HCT116 (cell line): Measurements from ENCODE around the gene EVL. TPM values are rescaled to one million over a fixed set of nuclear protein-coding genes. Genes with fewer than 3 reads are reported as not detected.

Experiments used
- ATAC-seq: fragments of 200-7000 bp; cut with Tn5 transposase; 2 replicates; pipeline ENCODE4 v1.9.1; 2020; ENCODE audit warnings: mild to moderate bottlenecking, moderate library complexity
- BruUV-seq: library from RNA; stranded (reverse); fragments of 400-500 nt; replicated peaks from 2 replicates; lab custom pipeline; 2021; lab: Mats Ljungman, UMichigan
- CTCF ChIA-PET: fragments of 300-600 bp; sonication (Branson Sonifier 250); formaldehyde crosslinking; loops from one replicate; lab custom pipeline; 2021; ENCODE audit warnings: antibody characterized with exemption; lab: Charles Lee
- POLR2A ChIA-PET: fragments of 300-600, 350-600 bp; sonication (Branson Sonifier 250); formaldehyde crosslinking; loops from one replicate; lab custom pipeline; 2021; ENCODE audit warnings: antibody characterized with exemption; lab: Charles Lee
- RAD21 ChIA-PET, 2 experiments: fragments of 300-600 bp; sonication (Branson Sonifier 250); formaldehyde crosslinking; loops; one replicate each; lab custom pipeline; 2023; ENCODE audit warnings: low total read pairs in 2 of 2; ENCODE audit not compliant: uncharacterized antibody in 2 of 2, unreplicated experiment in 2 of 2, low non-redundant PET in 1 of 2; lab: Charles Lee
- DNase-seq: peaks from one replicate; pipeline ENCODE4 v3.0.0-alpha.2; 2010; ENCODE audit warnings: low read depth, low spot score
- H2AFZ ChIP-seq: fragments of 200-600 bp; shearing (Covaris generic), sonication (generic); 2 replicates; pipeline ENCODE4 v1.6.1; 2017; ENCODE audit warnings: low read depth, mixed run types, mixed read lengths, antibody characterized with exemption, low read length; ENCODE audit not compliant: poor library complexity, severe bottlenecking
- H3K27ac ChIP-seq: 2 replicates; pipeline ENCODE4 v1.5.1; 2012; ENCODE audit warnings: low read depth, low read length
- H3K27me3 ChIP-seq: fragments of 200-600 bp; sonication (generic); 2 replicates; pipeline ENCODE4 v1.6.1; 2016; ENCODE audit warnings: mixed run types, low read length, mixed read lengths; ENCODE audit not compliant: insufficient read depth
- H3K36me3 ChIP-seq, 2 experiments: fragments of 200-500 bp in 1 of 2; fragments of 200-600 bp in 1 of 2; sonication (Bioruptor generic) in 1 of 2; sonication (generic) in 1 of 2; 2 replicates each; pipeline versions ENCODE4 v1.5.1 to v1.6.1; 2014 to 2016; ENCODE audit warnings: low read length in 2 of 2, inconsistent platforms in 1 of 2, mixed read lengths in 1 of 2, mixed run types in 1 of 2; ENCODE audit not compliant: insufficient read depth in 2 of 2, control insufficient read depth in 1 of 2
- H3K4me1 ChIP-seq, 2 experiments: fragments of 200-600 bp in 1 of 2; sonication (generic) in 1 of 2; 2 replicates each; pipeline versions ENCODE4 v1.5.1 to v1.6.1; 2012 to 2017; ENCODE audit warnings: low read length in 2 of 2, inconsistent platforms in 1 of 2, mild to moderate bottlenecking in 1 of 2, mixed read lengths in 1 of 2, mixed run types in 1 of 2, moderate library complexity in 1 of 2; ENCODE audit not compliant: insufficient read depth in 2 of 2, control insufficient read depth in 1 of 2
- H3K4me2 ChIP-seq: fragments of 200-600 bp; sonication (generic); 2 replicates; pipeline ENCODE4 v1.6.1; 2017; ENCODE audit warnings: mixed run types, low read length, mixed read lengths
- H3K4me3 ChIP-seq, 2 experiments: fragments of 200-600 bp in 1 of 2; sonication (generic) in 1 of 2; replicated peaks in 1 of 2; 2 replicates each; pipeline ENCODE4 v1.5.1; 2011 to 2016; ENCODE audit warnings: low read length in 2 of 2, control low read depth in 1 of 2, low read depth in 1 of 2, mild to moderate bottlenecking in 1 of 2, mixed read lengths in 1 of 2, mixed run types in 1 of 2
- H3K79me2 ChIP-seq: fragments of 200-600 bp; sonication (generic); 2 replicates; pipeline ENCODE4 v1.6.1; 2017; ENCODE audit warnings: mild to moderate bottlenecking, mixed run types, low read length, moderate library complexity, mixed read lengths; ENCODE audit not compliant: insufficient read depth
- H3K9ac ChIP-seq: fragments of 200-600 bp; sonication (generic); 2 replicates; pipeline ENCODE4 v1.6.1; 2016; ENCODE audit warnings: low read length, mixed read lengths
- H3K9me2 ChIP-seq: fragments of 200-600 bp; sonication (generic), shearing (Covaris generic); 2 replicates; pipeline ENCODE4 v1.6.1; 2017; ENCODE audit warnings: mixed run types, mild to moderate bottlenecking, moderate library complexity; ENCODE audit not compliant: insufficient read depth
- H3K9me3 ChIP-seq, 2 experiments: fragments of 200-500 bp in 1 of 2; fragments of 200-600 bp in 1 of 2; sonication (Bioruptor generic) in 1 of 2; sonication (generic) in 1 of 2; 2 replicates each; pipeline ENCODE4 v1.6.1; 2014 to 2017; ENCODE audit warnings: low read length in 2 of 2, mixed read lengths in 2 of 2, inconsistent platforms in 1 of 2, low read depth in 1 of 2, mild to moderate bottlenecking in 1 of 2, mixed run types in 1 of 2, moderate library complexity in 1 of 2; ENCODE audit not compliant: control insufficient read depth in 1 of 2, insufficient read depth in 1 of 2
- H4K20me1 ChIP-seq: fragments of 200-600 bp; sonication (generic), shearing (Covaris generic); 2 replicates; pipeline ENCODE4 v1.6.1; 2017; ENCODE audit warnings: mixed run types, mild to moderate bottlenecking, moderate library complexity; ENCODE audit not compliant: insufficient read depth
- ATF3 ChIP-seq: IDR thresholded peaks from 2 replicates; pipeline ENCODE4 v1.6.1; 2012
- ELF1 ChIP-seq: IDR thresholded peaks from 2 replicates; pipeline ENCODE4 v1.6.1; 2012; ENCODE audit warnings: low read depth, borderline replicate concordance
- intact Hi-C: fragments of 100-400 bp; cut with micrococcal nuclease; formaldehyde crosslinking; loops from 2 replicates; pipeline ENCODE4 v1.10.0; 2022
- total RNA-seq: library from RNA; stranded (reverse); gene quantifications from one replicate; pipeline ENCODE4 v1.2.1, GENCODE V29; 2021; ENCODE audit not compliant: unreplicated experiment
- TF ChIP-seq, protein P1 (sequence below): IDR thresholded peaks from 2 replicates; pipeline ENCODE4 v1.6.1; 2012; ENCODE audit warnings: low read depth

EVL gene
- total RNA-seq, 1 experiment from 2014 or later, result 19.9 TPM

GRCh38 chr14:100041271-100041670 is 24.0 kb upstream of the EVL start:
- RAD21 ChIA-PET, result no interaction called here
- no peak overlapping the region for H3K9ac ChIP-seq
- no peaks in the 10 kb centered on the region for H3K27me3 ChIP-seq
- no peaks in the 10 kb centered on the region for H4K20me1 ChIP-seq
- ATAC-seq, result no peak
- H3K9me2 ChIP-seq, result no peaks in the 10 kb centered on the region
- no peaks in the 10 kb centered on the region for H3K79me2 ChIP-seq
- BruUV-seq, result no TSS peak
- H3K27ac ChIP-seq, result no peak overlapping the region
- CTCF ChIA-PET, result no interaction called here
- H3K4me2 ChIP-seq, result no peak overlapping the region
- intact Hi-C loops, result no loop called here
- POLR2A ChIA-PET, result no interaction called here
- TF ChIP-seq, protein P1, sequence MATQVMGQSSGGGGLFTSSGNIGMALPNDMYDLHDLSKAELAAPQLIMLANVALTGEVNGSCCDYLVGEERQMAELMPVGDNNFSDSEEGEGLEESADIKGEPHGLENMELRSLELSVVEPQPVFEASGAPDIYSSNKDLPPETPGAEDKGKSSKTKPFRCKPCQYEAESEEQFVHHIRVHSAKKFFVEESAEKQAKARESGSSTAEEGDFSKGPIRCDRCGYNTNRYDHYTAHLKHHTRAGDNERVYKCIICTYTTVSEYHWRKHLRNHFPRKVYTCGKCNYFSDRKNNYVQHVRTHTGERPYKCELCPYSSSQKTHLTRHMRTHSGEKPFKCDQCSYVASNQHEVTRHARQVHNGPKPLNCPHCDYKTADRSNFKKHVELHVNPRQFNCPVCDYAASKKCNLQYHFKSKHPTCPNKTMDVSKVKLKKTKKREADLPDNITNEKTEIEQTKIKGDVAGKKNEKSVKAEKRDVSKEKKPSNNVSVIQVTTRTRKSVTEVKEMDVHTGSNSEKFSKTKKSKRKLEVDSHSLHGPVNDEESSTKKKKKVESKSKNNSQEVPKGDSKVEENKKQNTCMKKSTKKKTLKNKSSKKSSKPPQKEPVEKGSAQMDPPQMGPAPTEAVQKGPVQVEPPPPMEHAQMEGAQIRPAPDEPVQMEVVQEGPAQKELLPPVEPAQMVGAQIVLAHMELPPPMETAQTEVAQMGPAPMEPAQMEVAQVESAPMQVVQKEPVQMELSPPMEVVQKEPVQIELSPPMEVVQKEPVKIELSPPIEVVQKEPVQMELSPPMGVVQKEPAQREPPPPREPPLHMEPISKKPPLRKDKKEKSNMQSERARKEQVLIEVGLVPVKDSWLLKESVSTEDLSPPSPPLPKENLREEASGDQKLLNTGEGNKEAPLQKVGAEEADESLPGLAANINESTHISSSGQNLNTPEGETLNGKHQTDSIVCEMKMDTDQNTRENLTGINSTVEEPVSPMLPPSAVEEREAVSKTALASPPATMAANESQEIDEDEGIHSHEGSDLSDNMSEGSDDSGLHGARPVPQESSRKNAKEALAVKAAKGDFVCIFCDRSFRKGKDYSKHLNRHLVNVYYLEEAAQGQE, result no peak
- TF ChIP-seq ELF1, result no peak
- TF ChIP-seq, all 23 proteins: peak for 0
- no peak overlapping the region for H2AFZ ChIP-seq
- DNase-seq, result no peak
- H3K9me3 ChIP-seq, result no peaks in the 10 kb centered on the region
- H3K36me3 ChIP-seq, result no peaks in the 10 kb centered on the region
- no peak overlapping the region for H3K4me3 ChIP-seq
- no peaks in the 10 kb centered on the region for H3K4me1 ChIP-seq

GRCh38 chr14:100042286-100042685 is 22.9 kb upstream of the EVL start:
- TF ChIP-seq ATF3, result no peak
- H3K79me2 ChIP-seq, result no peaks in the 10 kb centered on the region
- no peaks in the 10 kb centered on the region for H3K9me3 ChIP-seq
- CTCF ChIA-PET, result no interaction called here
- H3K4me3 ChIP-seq, result no peak overlapping the region
- H3K4me1 ChIP-seq, result no peaks in the 10 kb centered on the region
- no peaks in the 10 kb centered on the region for H3K36me3 ChIP-seq
- BruUV-seq, result no TSS peak
- no peaks in the 10 kb centered on the region for H3K9me2 ChIP-seq
- H3K27ac ChIP-seq, result no peak overlapping the region
- no peak overlapping the region for H3K9ac ChIP-seq
- no peak for DNase-seq
- POLR2A ChIA-PET, result no interaction called here
- no peaks in the 10 kb centered on the region for H3K27me3 ChIP-seq
- H4K20me1 ChIP-seq, result no peaks in the 10 kb centered on the region
- ATAC-seq, result no peak
- RAD21 ChIA-PET, result no interaction called here
- intact Hi-C loops, result no loop called here
- no peak overlapping the region for H2AFZ ChIP-seq
- H3K4me2 ChIP-seq, result no peak overlapping the region
